ENCODE measurements around the gene COL19A1.
"Not testable (repeated sequence)": the region's sequence is repeated elsewhere in the genome, so short reads cannot be mapped to it uniquely, and the experiment has no call there.

COL19A1 gene

DNA sequence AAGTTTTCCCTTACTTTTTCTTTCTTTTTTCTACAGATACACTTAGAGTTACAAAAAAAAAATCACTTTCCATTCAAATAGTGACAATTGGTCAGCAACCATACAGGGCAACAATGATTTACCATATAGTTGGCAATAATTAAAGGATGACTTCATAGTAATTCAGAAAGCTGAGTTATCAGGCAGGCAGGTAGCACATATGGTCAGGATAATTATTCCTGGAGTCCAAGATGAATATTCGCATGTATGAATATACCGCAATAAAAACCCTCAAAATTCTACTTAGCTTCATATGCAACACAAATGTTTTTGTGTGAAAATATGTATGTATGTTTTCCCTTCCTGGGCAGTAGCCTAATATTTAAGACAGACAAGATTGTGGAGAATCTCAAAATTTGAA is 34.5 kb downstream of the COL19A1 start:
- no peak for TF ChIP-seq POLR2A (IDR thresholded peaks at IDR 0.05; ENCODE audit: low read depth, low read length)
- DNase-seq (ENCODE audit: insufficient read length, low spot score) (no peak), FAIRE-seq (no peak)

DNA sequence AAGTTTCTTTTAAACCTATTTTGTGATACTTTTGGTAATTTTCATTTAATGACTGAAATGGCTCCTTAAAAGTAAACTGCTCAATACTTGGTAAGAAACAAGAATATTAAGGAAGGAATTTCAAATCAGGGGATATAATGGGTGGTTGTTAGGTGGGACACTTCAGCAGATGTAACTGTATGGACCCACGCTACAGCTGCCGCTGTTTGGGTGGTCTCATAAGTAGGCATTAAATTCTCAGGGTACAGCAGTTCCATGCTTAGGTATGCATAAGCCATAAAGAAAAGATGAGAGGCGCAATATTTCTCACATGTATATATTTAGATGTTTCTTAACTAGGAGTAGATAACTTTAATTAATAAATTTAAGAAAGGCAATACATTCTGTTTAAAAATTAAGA is 35.0 kb downstream of the COL19A1 start:
- DNase-seq (ENCODE audit: insufficient read length, low spot score) (no peak), FAIRE-seq (no peak)
- no peak for TF ChIP-seq POLR2A (IDR thresholded peaks at IDR 0.05; ENCODE audit: low read depth, low read length)

DNA sequence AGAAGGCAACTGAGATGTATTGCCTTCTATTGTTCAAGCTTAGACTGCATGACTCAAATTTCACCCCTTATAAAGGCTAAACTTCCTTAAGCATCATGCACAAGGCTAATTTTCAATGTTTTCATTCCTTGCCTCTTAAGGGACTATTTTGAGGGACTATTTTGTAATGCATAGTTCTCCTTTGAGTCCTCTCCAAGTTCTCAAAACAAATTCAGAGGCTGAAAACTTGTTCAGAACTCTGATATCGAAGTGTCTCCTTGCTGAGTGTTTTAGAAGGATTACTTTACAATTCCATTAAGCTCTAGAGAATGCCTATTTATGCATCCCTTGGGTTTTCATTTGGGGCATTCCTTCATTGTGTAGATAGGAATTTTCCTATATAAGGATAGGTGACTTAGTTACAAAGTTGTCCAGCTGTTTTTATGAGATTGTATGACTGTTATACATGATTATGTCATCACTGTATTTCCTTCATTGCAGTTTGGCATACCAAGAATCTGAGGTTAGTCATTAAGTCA is 41.7 kb downstream of the COL19A1 start:
- DNase-seq (ENCODE audit: insufficient read length, low spot score) (no peak), FAIRE-seq (no peak)
- no peak for TF ChIP-seq POLR2A (IDR thresholded peaks at IDR 0.05; ENCODE audit: low read depth, low read length)

DNA sequence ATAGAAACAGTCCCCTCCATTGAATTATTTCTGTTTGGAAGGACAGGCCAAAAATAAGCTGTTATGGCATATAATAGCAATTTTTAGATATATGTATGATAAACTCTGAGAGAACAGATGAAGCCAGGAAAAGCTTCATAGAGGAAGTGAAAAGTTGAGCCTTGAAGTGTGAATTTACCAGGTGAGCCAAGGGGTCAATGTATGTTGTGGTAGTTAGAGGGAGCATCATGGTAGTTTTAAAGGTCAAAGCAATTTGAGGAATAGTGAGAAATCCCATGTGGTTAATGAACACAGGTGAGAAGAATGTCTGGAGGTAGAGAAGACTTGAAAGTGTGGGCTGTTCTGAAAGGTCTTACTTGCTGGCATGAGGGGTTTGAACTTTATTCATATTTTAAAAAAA is 47.0 kb downstream of the COL19A1 start:
- no peak for DNase-seq (ENCODE audit: insufficient read length, low spot score)
- FAIRE-seq, result no peak
- no peak for TF ChIP-seq POLR2A (IDR thresholded peaks at IDR 0.05; ENCODE audit: low read depth, low read length)

DNA sequence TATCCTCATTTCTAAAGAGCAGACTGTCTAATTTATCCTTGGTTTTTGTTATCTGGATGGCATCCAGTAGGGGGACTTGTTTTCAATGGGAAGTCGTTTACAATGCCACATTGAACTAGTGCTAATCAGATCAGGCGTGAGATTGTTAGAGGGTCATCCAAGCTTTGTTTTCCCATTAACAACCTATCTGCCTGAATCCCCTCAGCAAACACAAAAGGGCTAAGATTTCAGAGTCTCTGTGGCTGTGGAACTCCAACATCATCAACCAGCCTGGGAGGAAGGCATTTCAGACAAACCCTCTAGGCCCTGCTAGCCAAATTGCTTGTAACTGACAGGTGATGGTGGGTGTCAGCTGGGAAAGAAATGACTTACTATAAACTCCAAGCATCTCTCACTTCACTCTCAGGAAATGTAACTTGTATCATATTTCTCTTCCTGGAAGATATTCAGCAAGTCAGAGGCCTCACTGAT is 47.7 kb downstream of the COL19A1 start:
- FAIRE-seq (no peak), DNase-seq (ENCODE audit: insufficient read length, low spot score) (no peak)
- TF ChIP-seq POLR2A (IDR thresholded peaks at IDR 0.05; ENCODE audit: low read depth, low read length), result no peak

DNA sequence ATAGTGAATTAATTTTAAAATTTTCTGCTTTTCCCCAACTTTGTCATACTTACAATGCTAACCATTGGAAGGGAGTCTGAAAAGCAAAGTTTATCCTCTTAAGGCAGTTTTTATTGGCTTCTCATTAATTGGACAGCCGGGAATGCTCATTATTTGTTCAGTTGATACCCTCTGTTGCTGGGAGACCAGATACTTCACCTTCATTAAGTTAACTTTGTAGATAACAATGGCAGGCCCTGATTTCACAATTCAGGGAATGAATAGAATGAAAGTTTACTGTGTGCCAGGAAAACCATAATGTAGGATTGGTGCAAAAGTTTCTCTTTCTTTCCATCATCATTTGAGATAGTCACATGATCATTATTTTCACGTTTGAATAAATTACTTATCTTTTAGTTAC is 49.0 kb downstream of the COL19A1 start:
- no peak for TF ChIP-seq POLR2A (IDR thresholded peaks at IDR 0.05; ENCODE audit: low read depth, low read length)
- DNase-seq (ENCODE audit: insufficient read length, low spot score) (no peak), FAIRE-seq (no peak)

DNA sequence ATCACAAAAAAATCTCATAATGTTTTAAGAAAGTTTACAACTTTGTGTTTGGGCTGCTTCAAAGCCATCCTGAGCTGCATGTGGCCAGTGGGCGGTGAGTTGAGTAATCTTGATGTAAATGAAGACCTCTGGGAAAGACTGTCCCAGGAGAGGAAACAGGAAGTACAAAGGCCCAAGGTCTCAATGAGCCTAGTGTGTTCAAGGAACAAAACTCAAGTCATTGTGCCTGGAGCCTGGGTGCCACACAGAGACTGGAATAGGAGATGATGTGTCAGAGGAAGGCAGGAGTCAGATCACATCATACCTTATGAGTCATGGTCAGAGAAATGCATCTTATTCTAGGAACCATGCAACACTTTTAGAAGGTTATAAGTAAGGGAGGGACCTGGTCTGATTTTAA is 51.5 kb downstream of the COL19A1 start:
- peak; percentile 17 for DNase-seq (ENCODE audit: insufficient read length, low spot score)
- TF ChIP-seq POLR2A (IDR thresholded peaks at IDR 0.05; ENCODE audit: low read depth, low read length), result no peak
- peak; percentile 92 for FAIRE-seq

DNA sequence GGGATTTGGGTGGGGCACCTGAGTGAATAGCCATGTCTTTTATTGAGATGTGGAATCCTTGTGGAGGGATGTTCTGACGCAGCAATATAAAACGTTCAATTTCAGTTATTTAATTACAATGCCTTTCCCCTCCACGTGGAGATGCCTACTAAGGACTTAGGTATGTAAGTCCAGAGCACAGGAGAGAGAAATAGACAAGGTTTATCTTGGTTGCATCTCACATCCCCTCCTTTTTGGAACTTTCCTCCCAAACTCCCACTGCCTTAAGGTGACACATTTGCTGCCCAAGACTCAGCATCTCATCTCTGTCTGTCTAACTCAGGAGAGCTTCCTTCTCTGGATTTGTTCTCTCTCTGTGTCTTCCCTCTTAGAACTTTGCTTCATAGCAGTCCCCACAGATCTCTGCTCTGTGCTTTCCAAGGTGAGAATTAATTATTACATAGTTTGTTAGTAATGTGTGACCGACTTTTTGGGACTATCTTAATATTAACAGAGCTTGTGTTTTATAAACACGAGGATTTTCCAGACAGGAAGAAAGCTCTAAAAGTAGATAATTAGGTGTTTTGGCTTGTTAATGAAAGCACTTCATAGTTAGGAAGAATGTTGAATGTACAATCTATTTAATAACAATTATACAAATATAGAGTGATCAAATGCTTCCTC is 52.6 kb downstream of the COL19A1 start:
- DNase-seq (ENCODE audit: insufficient read length, low spot score) (no peak), FAIRE-seq (no peak)
- TF ChIP-seq POLR2A (IDR thresholded peaks at IDR 0.05; ENCODE audit: low read depth, low read length), result no peak

DNA sequence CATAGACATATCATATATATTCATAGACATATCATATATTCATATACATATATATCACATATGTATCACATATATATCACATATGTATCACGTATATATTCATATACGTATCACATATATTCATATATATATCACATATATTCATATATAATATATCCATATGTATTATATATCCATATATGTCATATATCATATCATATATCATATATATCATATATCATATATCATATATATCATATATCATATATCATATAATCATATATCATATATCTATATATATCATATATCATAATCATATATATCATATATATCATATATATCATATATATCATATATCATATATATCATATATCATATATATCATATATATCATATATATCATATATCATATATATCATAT is 54.7 kb downstream of the COL19A1 start:
- not testable (repeated sequence) for DNase-seq (ENCODE audit: insufficient read length, low spot score); FAIRE-seq

DNA sequence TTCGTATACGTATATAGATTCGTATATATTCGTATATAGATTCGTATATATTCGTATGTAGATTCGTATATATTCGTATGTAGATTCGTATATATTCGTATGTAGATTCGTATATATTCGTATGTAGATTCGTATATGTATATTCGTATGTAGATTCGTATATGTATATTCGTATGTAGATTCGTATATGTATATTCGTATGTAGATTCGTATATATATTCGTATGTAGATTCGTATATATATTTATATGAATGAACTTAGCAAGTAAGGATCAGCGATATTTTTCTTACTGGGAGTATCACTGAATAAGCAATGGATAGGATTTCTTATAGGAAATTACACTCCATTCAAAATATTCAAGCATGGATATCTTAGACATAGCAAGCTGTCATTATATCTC is 55.3 kb downstream of the COL19A1 start:
- not testable (repeated sequence) for FAIRE-seq; DNase-seq (ENCODE audit: insufficient read length, low spot score)

DNA sequence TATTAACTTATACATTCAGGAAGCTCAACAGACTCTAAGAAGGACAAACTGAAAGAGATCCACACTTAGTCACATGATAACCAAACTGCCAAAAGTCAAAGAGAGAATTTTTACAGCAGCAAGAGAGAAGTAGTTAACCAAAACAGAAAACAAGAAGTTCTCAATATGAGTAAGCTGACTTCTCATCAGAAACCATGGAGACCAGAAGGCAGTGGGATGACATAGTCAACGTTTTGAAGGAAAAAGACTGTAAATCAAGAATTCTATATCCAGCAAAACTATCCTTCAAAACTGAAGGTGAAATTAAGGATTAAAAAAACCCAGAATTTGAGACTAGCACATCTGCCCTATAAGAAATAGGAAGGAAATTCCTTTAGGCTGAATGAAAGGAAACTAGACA is 60.4 kb downstream of the COL19A1 start:
- no peak for TF ChIP-seq POLR2A (IDR thresholded peaks at IDR 0.05; ENCODE audit: low read depth, low read length)
- DNase-seq (ENCODE audit: insufficient read length, low spot score) (no peak), FAIRE-seq (no peak)

DNA sequence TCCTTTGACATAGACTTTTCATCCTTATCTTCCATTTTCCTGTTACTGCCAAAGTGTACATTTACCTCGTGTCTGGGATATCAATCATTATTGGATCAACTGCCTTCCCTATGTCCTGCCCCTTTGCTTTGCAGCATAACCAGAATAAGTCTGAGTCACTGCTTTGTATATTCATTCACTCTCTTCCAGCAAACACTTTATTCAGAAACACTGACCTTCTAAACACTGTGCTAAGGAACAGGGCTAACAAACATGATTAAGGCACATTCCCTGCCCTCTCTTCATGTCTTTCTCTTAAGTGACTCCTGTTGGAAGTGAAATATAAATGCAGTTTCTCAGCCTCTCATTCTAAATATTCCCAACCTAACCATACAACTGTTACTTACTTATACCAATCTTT is 66.9 kb downstream of the COL19A1 start:
- no peak for DNase-seq (ENCODE audit: insufficient read length, low spot score)
- no peak for TF ChIP-seq POLR2A (IDR thresholded peaks at IDR 0.05; ENCODE audit: low read depth, low read length)
- FAIRE-seq, result no peak

DNA sequence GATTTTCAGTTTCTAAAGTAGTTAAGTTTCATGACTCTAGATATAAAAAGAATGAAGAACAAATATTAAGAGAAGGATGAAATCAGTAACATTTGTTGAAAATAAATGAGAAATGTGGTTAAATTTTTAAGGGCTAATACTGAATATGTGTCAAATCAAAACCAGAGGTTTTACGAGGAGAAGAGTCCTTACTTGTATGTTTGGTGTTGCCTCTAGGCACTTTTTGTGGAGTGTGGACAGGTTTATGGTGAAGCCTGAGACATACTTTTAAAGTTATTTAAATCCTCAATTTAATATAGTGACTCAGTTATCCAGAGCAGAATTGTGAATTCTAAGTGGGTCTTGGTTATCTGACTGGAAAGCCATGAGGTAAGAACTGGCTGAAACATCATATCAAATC is 68.7 kb downstream of the COL19A1 start:
- no peak for DNase-seq (ENCODE audit: insufficient read length, low spot score)
- FAIRE-seq, result no peak
- no peak for TF ChIP-seq POLR2A (IDR thresholded peaks at IDR 0.05; ENCODE audit: low read depth, low read length)

DNA sequence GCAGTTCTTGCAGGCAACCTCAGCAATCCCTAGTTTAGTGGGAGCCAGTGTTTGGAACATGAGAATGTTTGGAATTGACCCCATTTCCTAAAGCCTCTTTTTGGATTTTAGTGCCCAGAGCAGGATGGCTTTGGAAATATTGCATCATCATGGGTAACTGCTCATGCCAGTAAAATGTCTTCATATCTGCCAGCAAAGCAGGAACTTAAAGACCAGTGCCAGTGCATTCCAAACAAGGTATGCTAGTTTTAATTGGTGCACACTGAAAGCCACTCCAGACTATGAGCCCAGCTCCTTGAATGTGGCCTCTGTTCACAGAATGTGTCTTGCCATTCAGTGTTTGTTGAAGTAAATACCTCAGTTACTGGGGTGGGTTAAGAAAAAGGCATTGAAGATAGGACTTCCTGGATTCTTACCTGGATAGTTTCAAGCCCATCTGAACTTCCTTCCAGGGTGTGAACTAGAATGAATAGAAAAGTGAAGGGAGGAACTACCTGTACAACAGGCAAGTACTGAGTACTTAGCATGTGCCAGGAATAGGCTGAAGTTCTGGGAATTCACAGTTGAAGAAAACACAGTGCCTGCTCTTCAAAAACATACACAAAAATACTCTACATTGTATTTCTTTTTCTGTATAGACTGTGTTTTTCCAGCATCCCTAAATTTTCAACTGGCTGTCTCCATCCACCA is 70.5 kb downstream of the COL19A1 start:
- no peak for DNase-seq (ENCODE audit: insufficient read length, low spot score)
- TF ChIP-seq POLR2A (IDR thresholded peaks at IDR 0.05; ENCODE audit: low read depth, low read length), result no peak
- no peak for FAIRE-seq
